B cell (primary cell): ENCODE measurements around the gene SCARB1. TPM values are rescaled to one million over a fixed set of nuclear protein-coding genes. Genes with fewer than 3 reads are reported as not detected.

ENCODE experiments used
- ATAC-seq: fragments of 200-7000 bp; cut with Tn5 transposase; one replicate; pipeline ENCODE4 v1.10.0; 2021; ENCODE audit warnings: low read depth, mild to moderate bottlenecking, moderate number of reproducible peaks, moderate library complexity
- CTCF ChIA-PET: fragments of 350-600 bp; sonication (Branson Sonifier 250); formaldehyde crosslinking; loops from one replicate; lab custom pipeline; 2021; ENCODE audit warnings: antibody characterized with exemption, inconsistent platforms; lab: Charles Lee
- POLR2A ChIA-PET: fragments of 350-600 bp; sonication (Branson Sonifier 250); formaldehyde crosslinking; loops from one replicate; lab custom pipeline; 2021; ENCODE audit warnings: antibody characterized with exemption; lab: Charles Lee
- DNase-seq: peaks from one replicate; pipeline ENCODE4 v3.0.0; 2013
- H2AFZ ChIP-seq: 2 replicates; pipeline ENCODE4 v1.6.1; 2012; ENCODE audit warnings: mild to moderate bottlenecking, low read depth, low read length; ENCODE audit not compliant: insufficient read depth, poor library complexity, severe bottlenecking
- H3K27ac ChIP-seq, 2 donors: 1 replicate in 1 of 2; 2 replicates in 1 of 2; pipeline ENCODE4 v1.5.1; 2012 to 2013; ENCODE audit warnings: low read length in 2 of 2, mild to moderate bottlenecking in 2 of 2, moderate library complexity in 1 of 2
- H3K27me3 ChIP-seq, 4 experiments: fragments of 200-600 bp in 1 of 4; sonication (generic) in 1 of 4; replicated peaks in 1 of 4; 1 replicate in 2 of 4; 2 replicates in 2 of 4; pipeline versions ENCODE4 v1.6.1 to v1.7.0; 2013 to 2016; ENCODE audit warnings: low read length in 3 of 4, mild to moderate bottlenecking in 2 of 4, mixed read lengths in 1 of 4, moderate library complexity in 1 of 4; ENCODE audit not compliant: insufficient read depth in 4 of 4, control insufficient read depth in 3 of 4; ENCODE audit errors: control extremely low read depth in 1 of 4
- H3K36me3 ChIP-seq, 2 experiments: replicated peaks in 1 of 2; 1 replicate in 1 of 2; 2 replicates in 1 of 2; pipeline versions ENCODE4 v1.6.1 to v1.7.1; 2013; ENCODE audit warnings: low read length in 1 of 2; ENCODE audit not compliant: insufficient read depth in 2 of 2, control insufficient read depth in 1 of 2; ENCODE audit errors: control extremely low read depth in 1 of 2, extremely low read depth in 1 of 2
- H3K4me1 ChIP-seq, 2 donors: fragments of 200-600 bp in 1 of 2; sonication (generic) in 1 of 2; 1 replicate in 1 of 2; 2 replicates in 1 of 2; pipeline versions ENCODE4 v1.5.1 to v1.6.1; 2013 to 2017; ENCODE audit warnings: low read length in 2 of 2; ENCODE audit not compliant: control insufficient read depth in 2 of 2, insufficient read depth in 2 of 2
- H3K4me2 ChIP-seq: replicated peaks from 2 replicates; pipeline ENCODE3; 2012; ENCODE audit warnings: mild to moderate bottlenecking, low read depth, low read length; ENCODE audit not compliant: poor library complexity, severe bottlenecking
- H3K4me3 ChIP-seq, 5 experiments: fragments of 200-600 bp in 1 of 5; sonication (generic) in 1 of 5; 1 replicate in 3 of 5; 2 replicates in 2 of 5; pipeline versions ENCODE4 v1.5.1 to v1.7.0; 2011 to 2016; ENCODE audit warnings: low read length in 4 of 5, mild to moderate bottlenecking in 4 of 5, low read depth in 2 of 5, control low read depth in 1 of 5, moderate library complexity in 1 of 5; ENCODE audit not compliant: insufficient read depth in 1 of 5; ENCODE audit errors: control extremely low read depth in 1 of 5, extremely low read depth in 1 of 5
- H3K79me2 ChIP-seq: fragments of 200-600 bp; sonication (generic); one replicate; pipeline ENCODE4 v1.6.0; 2016; ENCODE audit warnings: low read length; ENCODE audit not compliant: control insufficient read depth, insufficient read depth
- H3K9ac ChIP-seq: fragments of 200-600 bp; sonication (generic); 2 replicates; pipeline ENCODE4 v1.6.1; 2017; ENCODE audit warnings: mild to moderate bottlenecking, low read length, moderate library complexity
- H3K9me3 ChIP-seq, 3 donors: one replicate each; pipeline versions ENCODE4 v1.6.1 to v1.7.1; 2013; ENCODE audit warnings: low read length in 2 of 3; ENCODE audit not compliant: control insufficient read depth in 2 of 3, insufficient read depth in 1 of 3; ENCODE audit errors: control extremely low read depth in 1 of 3
- H4K20me1 ChIP-seq: 2 replicates; pipeline ENCODE4 v1.6.0; 2012; ENCODE audit warnings: mild to moderate bottlenecking, low read length; ENCODE audit not compliant: insufficient read depth, control insufficient read depth, poor library complexity, severe bottlenecking
- H3K27ac Mint-ChIP-seq: one replicate; pipeline ENCODE4 v1.8.0; 2021; ENCODE audit warnings: mixed read lengths
- H3K27me3 Mint-ChIP-seq: one replicate; pipeline ENCODE4 v1.8.0; 2021; ENCODE audit warnings: mixed read lengths
- H3K4me1 Mint-ChIP-seq: one replicate; pipeline ENCODE4 v1.8.0; 2021; ENCODE audit warnings: mixed read lengths
- H3K4me3 Mint-ChIP-seq: one replicate; pipeline ENCODE4 v1.8.0; 2021; ENCODE audit warnings: mixed read lengths
- H3K9me3 Mint-ChIP-seq: one replicate; pipeline ENCODE4 v1.8.0; 2022; ENCODE audit warnings: mixed read lengths; ENCODE audit not compliant: insufficient read depth
- CTCF ChIP-seq: fragments of 200-600 bp; IDR thresholded peaks from one replicate; pipeline ENCODE4 v1.8.0; 2022; ENCODE audit warnings: antibody characterized with exemption, mild to moderate bottlenecking
- EZH2 ChIP-seq: IDR thresholded peaks from 2 replicates; pipeline ENCODE4 v1.6.1; 2012; ENCODE audit warnings: borderline replicate concordance, low read depth, mild to moderate bottlenecking, moderate library complexity, low read length; ENCODE audit not compliant: insufficient read depth, poor library complexity, severe bottlenecking
- WGBS: methylation state at CpG from one replicate; pipeline ENCODE4 v1.1.5; 2013; ENCODE audit warnings: missing lambda C conversion rate; ENCODE audit not compliant: insufficient coverage; 5-methylcytosine and 5-hydroxymethylcytosine counted together
- intact Hi-C: fragments of 100-400 bp; cut with micrococcal nuclease; formaldehyde crosslinking; loops from one replicate; pipeline ENCODE4 v1.10.0; 2022
- polyA plus RNA-seq: library from polyadenylated mRNA; depleted of rRNA; stranded (reverse); fragments of >200 nt; gene quantifications from 2 replicates; pipeline ENCODE4 v1.2.3, GENCODE V29; 2012
- total RNA-seq, 2 donors: library from RNA; stranded (reverse); fragments of 120-200 nt in 1 of 2; gene quantifications; 1 replicate in 1 of 2; 2 replicates in 1 of 2; pipeline versions ENCODE4 v1.2.3 to v1.2.4, GENCODE V29; 2013 to 2022

Gene SCARB1
- total and polyA plus RNA-seq, 2 donors (not counting 1 experiment from before 2014, with no cell fraction given): 26.8 to 30.7 TPM

GRCh38 chr12:124883263-124884130 lies 19.8 kb upstream of the SCARB1 start:
- TF ChIP-seq CTCF (no peak), EZH2 (no peak)
- 61% methylated on average over 6 of the region's 10 CpGs for WGBS
- CTCF ChIA-PET: interaction anchor here (0.9 to 4.6 kb wide), 6 partner anchors 10 to 112 kb away, joined by 3 to 19 read pairs (median 4); no protein-coding TSS in a partner anchor
- intact Hi-C loops: loop anchor here (1.0 kb wide), 1 partner anchor 19 kb away; no protein-coding TSS in a partner anchor
- no peaks in the 10 kb centered on the region for H3K9me3 Mint-ChIP-seq
- Histone ChIP-seq H3K79me2 (no peaks in the 10 kb centered on the region), H3K9me3 (peaks cover 0 to 5% (median 0%) of the 10 kb centered on the region in 3 donors), H3K27me3 (peaks cover 0 to 3% (median 0%) of the 10 kb centered on the region in 4 experiments), H3K4me1 (peaks cover 55 to 70% of the 10 kb centered on the region in 2 donors), H3K4me2 (peak overlapping the region; percentile 69), H3K36me3 (no peaks in the 10 kb centered on the region), H2AFZ (peak overlapping the region; percentile 7), H4K20me1 (no peaks in the 10 kb centered on the region), H3K27ac (peak overlapping the region; percentile 3 to 41), H3K4me3 (no peak overlapping the region), H3K9ac (no peak overlapping the region)
- H3K27me3 Mint-ChIP-seq: no peaks in the 10 kb centered on the region
- no peak for DNase-seq
- H3K4me1 Mint-ChIP-seq: peaks cover 64% of the 10 kb centered on the region
- no peak for ATAC-seq
- peak overlapping the region; percentile 95 for H3K27ac Mint-ChIP-seq
- POLR2A ChIA-PET: interaction anchor here (0.7 kb wide), 1 partner anchor 19 kb away, joined by 3 read pairs; no protein-coding TSS in a partner anchor
- peak overlapping the region; percentile 83 for H3K4me3 Mint-ChIP-seq

DNA sequence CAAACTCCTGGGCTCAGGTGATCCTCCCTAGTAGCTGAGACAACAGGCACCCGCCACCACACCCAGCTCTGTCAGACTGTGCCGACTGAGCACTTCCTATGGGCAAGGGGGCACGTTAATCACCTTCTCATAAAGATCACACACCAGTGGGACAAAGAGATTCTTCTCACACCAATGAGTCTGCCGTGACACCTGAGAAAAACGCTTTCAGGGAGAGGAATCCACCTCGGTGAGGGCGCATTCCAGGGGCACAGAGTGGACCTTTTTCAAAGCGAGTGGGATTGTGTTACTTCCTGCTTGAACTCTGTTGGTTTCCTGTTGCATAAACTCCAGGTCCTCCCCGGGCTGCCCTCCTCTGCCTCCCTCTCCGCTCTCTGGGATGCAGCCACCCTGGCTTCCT lies 17.5 kb upstream of the SCARB1 start:
- peak; percentile 9 for DNase-seq
- Histone ChIP-seq H3K4me2 (peak overlapping the region; percentile 5), H3K4me1 (peaks cover 47 to 53% of the 10 kb centered on the region in 2 donors), H3K9me3 (peaks cover 0 to 5% (median 0%) of the 10 kb centered on the region in 3 donors), H3K27ac (no peak overlapping the region), H3K36me3 (no peaks in the 10 kb centered on the region), H4K20me1 (no peaks in the 10 kb centered on the region), H2AFZ (peak overlapping the region; percentile 44), H3K27me3 (peaks cover 0 to 3% (median 0%) of the 10 kb centered on the region in 4 experiments), H3K79me2 (no peaks in the 10 kb centered on the region), H3K4me3 (no peak overlapping the region), H3K9ac (no peak overlapping the region)
- ATAC-seq: no peak
- H3K9me3 Mint-ChIP-seq: no peaks in the 10 kb centered on the region
- no peaks in the 10 kb centered on the region for H3K27me3 Mint-ChIP-seq
- peaks cover 48% of the 10 kb centered on the region for H3K4me1 Mint-ChIP-seq
- intact Hi-C loops: no loop called here
- no peak for TF ChIP-seq CTCF
- no peak for TF ChIP-seq EZH2
- 29% methylated on average over 9 of the region's 10 CpGs for WGBS
- ChIA-PET POLR2A (interaction anchor here (1.4 kb wide), 1 partner anchor 13 kb away, joined by 3 read pairs; no protein-coding TSS in a partner anchor), CTCF (no interaction called here)
- H3K27ac Mint-ChIP-seq: peak overlapping the region; percentile 26
- H3K4me3 Mint-ChIP-seq: no peak overlapping the region
